Trophoblast cell (in vitro differentiated cells and primary cell): Measurements from ENCODE around the gene RPEL1.

Source experiments
- DNase-seq, 2 donors: peaks; one replicate each; pipeline ENCODE4 v3.0.0-alpha.2; 2016
- H2AFZ ChIP-seq: 2 replicates; pipeline ENCODE4 v1.6.1; 2013; ENCODE audit warnings: low read length, moderate library complexity, mild to moderate bottlenecking; ENCODE audit not compliant: insufficient read depth, poor library complexity
- H2AK5ac ChIP-seq: 2 replicates; pipeline ENCODE4 v1.6.1; 2013; ENCODE audit warnings: mild to moderate bottlenecking, low read length
- H2BK120ac ChIP-seq: 2 replicates; pipeline ENCODE4 v1.6.1; 2013; ENCODE audit warnings: low read length, mild to moderate bottlenecking, moderate library complexity; ENCODE audit not compliant: insufficient read depth, poor library complexity
- H2BK12ac ChIP-seq: 2 replicates; pipeline ENCODE4 v1.6.1; 2013; ENCODE audit warnings: mild to moderate bottlenecking, low read length, moderate library complexity
- H2BK5ac ChIP-seq: 2 replicates; pipeline ENCODE4 v1.6.1; 2013; ENCODE audit warnings: low read length, low read depth, moderate library complexity, mild to moderate bottlenecking; ENCODE audit not compliant: poor library complexity
- H3K14ac ChIP-seq: 2 replicates; pipeline ENCODE4 v1.6.1; 2013; ENCODE audit warnings: mild to moderate bottlenecking, low read length
- H3K18ac ChIP-seq: 2 replicates; pipeline ENCODE4 v1.6.1; 2013; ENCODE audit warnings: mild to moderate bottlenecking, low read length
- H3K23ac ChIP-seq: 2 replicates; pipeline ENCODE4 v1.6.1; 2013; ENCODE audit warnings: low read length
- H3K27ac ChIP-seq: 2 replicates; pipeline ENCODE4 v1.5.1; 2013; ENCODE audit warnings: low read depth, mild to moderate bottlenecking, inconsistent platforms, low read length, moderate library complexity
- H3K27me3 ChIP-seq: 2 replicates; pipeline ENCODE4 v1.6.1; 2013; ENCODE audit warnings: inconsistent platforms, mild to moderate bottlenecking, low read length, moderate library complexity; ENCODE audit not compliant: insufficient read depth
- H3K36me3 ChIP-seq, 2 experiments: 1 replicate in 1 of 2; 2 replicates in 1 of 2; pipeline ENCODE4 v1.6.1; 2013; ENCODE audit warnings: low read length in 2 of 2, mild to moderate bottlenecking in 2 of 2, moderate library complexity in 1 of 2; ENCODE audit not compliant: insufficient read depth in 2 of 2, control insufficient read depth in 1 of 2
- H3K4ac ChIP-seq: 2 replicates; pipeline ENCODE4 v1.6.1; 2013; ENCODE audit warnings: low read depth, mild to moderate bottlenecking, low read length, moderate library complexity
- H3K4me1 ChIP-seq, 2 experiments: 1 replicate in 1 of 2; 2 replicates in 1 of 2; pipeline ENCODE4 v1.6.1; 2013; ENCODE audit warnings: low read length in 2 of 2, mild to moderate bottlenecking in 2 of 2, moderate library complexity in 1 of 2; ENCODE audit not compliant: insufficient read depth in 2 of 2, control insufficient read depth in 1 of 2
- H3K4me2 ChIP-seq: 2 replicates; pipeline ENCODE4 v1.6.1; 2013; ENCODE audit warnings: inconsistent platforms, mild to moderate bottlenecking, low read length, moderate library complexity
- H3K4me3 ChIP-seq: 2 replicates; pipeline ENCODE4 v1.5.1; 2013; ENCODE audit warnings: mild to moderate bottlenecking, low read depth, low read length, inconsistent platforms
- H3K79me1 ChIP-seq: one replicate; pipeline ENCODE4 v1.6.1; 2013; ENCODE audit warnings: low read length
- H3K79me2 ChIP-seq: 2 replicates; pipeline ENCODE4 v1.6.1; 2013; ENCODE audit warnings: low read length, mild to moderate bottlenecking; ENCODE audit not compliant: control insufficient read depth, insufficient read depth, poor library complexity
- H3K9ac ChIP-seq: 2 replicates; pipeline ENCODE4 v1.6.1; 2013; ENCODE audit warnings: mild to moderate bottlenecking, low read length
- H3K9me3 ChIP-seq: 2 replicates; pipeline ENCODE4 v1.6.1; 2013; ENCODE audit warnings: low read depth, mild to moderate bottlenecking, control low read depth, inconsistent platforms, low read length; ENCODE audit not compliant: insufficient read depth
- H4K12ac ChIP-seq: 2 replicates; pipeline ENCODE4 v1.6.1; 2013; ENCODE audit warnings: low read depth, mild to moderate bottlenecking, low read length, moderate library complexity
- H4K8ac ChIP-seq: 2 replicates; pipeline ENCODE4 v1.6.1; 2013; ENCODE audit warnings: low read depth, mild to moderate bottlenecking, low read length, moderate library complexity
- H4K91ac ChIP-seq: one replicate; pipeline ENCODE4 v1.6.1; 2013; ENCODE audit warnings: low read depth, mild to moderate bottlenecking, low read length, moderate library complexity
- WGBS: extraction: QIAGEN DNeasy Blood & Tissue Kit; methylation state at CpG from one replicate; pipeline ENCODE4 v1.1.7; 2013; ENCODE audit warnings: missing lambda C conversion rate; ENCODE audit not compliant: insufficient read length, insufficient coverage; ENCODE audit errors: extremely low coverage; 5-methylcytosine and 5-hydroxymethylcytosine counted together

Gene RPEL1

GRCh38 chr10:103291588-103291987 is 45.9 kb downstream of the RPEL1 start:
- no peak overlapping the region for H3K27ac ChIP-seq
- no peaks in the 10 kb centered on the region for H3K4me1 ChIP-seq
- no peaks in the 10 kb centered on the region for H3K79me2 ChIP-seq
- WGBS = no CpG with 5 or more reads among the region's 4 CpGs
- H3K4ac ChIP-seq = no peak overlapping the region
- H3K9ac ChIP-seq = no peak overlapping the region
- no peak overlapping the region for H3K23ac ChIP-seq
- H3K4me2 ChIP-seq = no peak overlapping the region
- no peak overlapping the region for H4K8ac ChIP-seq
- no peak overlapping the region for H2AFZ ChIP-seq
- no peak overlapping the region for H2BK120ac ChIP-seq
- H4K91ac ChIP-seq = no peak overlapping the region
- no peaks in the 10 kb centered on the region for H3K9me3 ChIP-seq
- no peak overlapping the region for H3K18ac ChIP-seq
- no peaks in the 10 kb centered on the region for H3K36me3 ChIP-seq
- no peak overlapping the region for H4K12ac ChIP-seq
- no peaks in the 10 kb centered on the region for H3K79me1 ChIP-seq
- H2BK5ac ChIP-seq = no peak overlapping the region
- no peaks in the 10 kb centered on the region for H3K27me3 ChIP-seq
- no peak overlapping the region for H3K4me3 ChIP-seq
- no peak overlapping the region for H2BK12ac ChIP-seq
- no peak overlapping the region for H3K14ac ChIP-seq
- H2AK5ac ChIP-seq = no peak overlapping the region
- DNase-seq = no peak

GRCh38 chr10:103295374-103296015 is 49.8 kb downstream of the RPEL1 start:
- no peaks in the 10 kb centered on the region for H3K27me3 ChIP-seq
- no CpG with 5 or more reads among the region's 2 CpGs for WGBS
- H3K4me3 ChIP-seq = no peak overlapping the region

More at GRCh38 chr10:103295374-103296015, 49.8 kb downstream of the RPEL1 start:
- H3K23ac ChIP-seq = no peak overlapping the region
- H3K9ac ChIP-seq = no peak overlapping the region
- no peak overlapping the region for H2BK5ac ChIP-seq
- no peak overlapping the region for H4K8ac ChIP-seq
- H3K14ac ChIP-seq = no peak overlapping the region
- no peak for DNase-seq
- no peak overlapping the region for H2BK12ac ChIP-seq
- no peak overlapping the region for H4K12ac ChIP-seq
- no peaks in the 10 kb centered on the region for H3K79me1 ChIP-seq
- H3K18ac ChIP-seq = no peak overlapping the region
- H3K4me1 ChIP-seq = no peaks in the 10 kb centered on the region
- no peak overlapping the region for H3K4ac ChIP-seq
- no peak overlapping the region for H4K91ac ChIP-seq
- no peak overlapping the region for H2AFZ ChIP-seq
- no peak overlapping the region for H2AK5ac ChIP-seq
- no peak overlapping the region for H3K4me2 ChIP-seq
- no peak overlapping the region for H2BK120ac ChIP-seq
- no peaks in the 10 kb centered on the region for H3K9me3 ChIP-seq
- no peak overlapping the region for H3K27ac ChIP-seq
- H3K79me2 ChIP-seq = no peaks in the 10 kb centered on the region
- peaks cover 0 to 2% of the 10 kb centered on the region in 2 experiments for H3K36me3 ChIP-seq
